Pericardium fibroblast (primary cell): ENCODE measurements around the gene PRMT1. TPM values are rescaled to one million over a fixed set of nuclear protein-coding genes. Genes with fewer than 3 reads are reported as not detected.

ENCODE experiments used
- total RNA-seq: library from RNA; depleted of rRNA; stranded (reverse); fragments of >200 nt; gene quantifications from 2 replicates; pipeline ENCODE4 v1.2.3, GENCODE V29; 2015

The PRMT1 gene
- total RNA-seq, result 165 and 173 TPM in 2 replicates

DNA sequence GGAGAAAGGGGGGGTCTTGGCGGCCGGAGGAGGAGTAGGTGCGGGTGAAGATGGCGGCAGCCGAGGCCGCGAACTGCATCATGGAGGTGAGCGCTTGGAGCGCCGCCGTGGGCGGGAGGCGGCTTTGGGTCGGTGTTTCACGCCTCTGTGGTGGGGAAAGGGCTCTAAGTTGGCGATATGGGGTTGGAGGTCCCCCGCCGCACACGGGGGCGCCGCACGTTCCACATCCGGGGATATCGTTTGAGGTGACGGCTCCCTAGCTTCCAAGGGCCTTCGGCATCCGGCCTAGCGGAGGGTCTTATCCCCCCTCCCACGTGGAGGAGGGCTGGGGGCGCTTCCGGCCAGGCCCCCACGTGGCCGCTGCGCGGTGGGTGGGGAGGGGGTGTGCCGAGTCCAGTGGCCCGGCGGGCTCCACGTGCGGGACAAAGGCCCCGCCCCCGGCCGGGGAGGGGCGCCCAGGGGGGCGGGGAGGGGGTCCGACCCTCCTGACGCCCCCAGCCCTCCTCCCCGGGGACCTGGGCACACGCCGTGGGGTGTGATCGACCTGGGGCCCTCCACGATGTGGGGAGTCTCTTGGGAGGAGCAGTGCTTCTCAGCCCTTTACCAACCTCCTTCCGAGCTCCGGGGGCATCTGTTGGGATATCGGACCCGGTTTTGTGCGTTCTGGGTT lies at the start of gene PRMT1:
Gene PRMT1, plus strand, starts transcription at position 41 of the 670 bp plus-strand sequence. Its CDS starts 10 bp downstream, at position 51.

DNA sequence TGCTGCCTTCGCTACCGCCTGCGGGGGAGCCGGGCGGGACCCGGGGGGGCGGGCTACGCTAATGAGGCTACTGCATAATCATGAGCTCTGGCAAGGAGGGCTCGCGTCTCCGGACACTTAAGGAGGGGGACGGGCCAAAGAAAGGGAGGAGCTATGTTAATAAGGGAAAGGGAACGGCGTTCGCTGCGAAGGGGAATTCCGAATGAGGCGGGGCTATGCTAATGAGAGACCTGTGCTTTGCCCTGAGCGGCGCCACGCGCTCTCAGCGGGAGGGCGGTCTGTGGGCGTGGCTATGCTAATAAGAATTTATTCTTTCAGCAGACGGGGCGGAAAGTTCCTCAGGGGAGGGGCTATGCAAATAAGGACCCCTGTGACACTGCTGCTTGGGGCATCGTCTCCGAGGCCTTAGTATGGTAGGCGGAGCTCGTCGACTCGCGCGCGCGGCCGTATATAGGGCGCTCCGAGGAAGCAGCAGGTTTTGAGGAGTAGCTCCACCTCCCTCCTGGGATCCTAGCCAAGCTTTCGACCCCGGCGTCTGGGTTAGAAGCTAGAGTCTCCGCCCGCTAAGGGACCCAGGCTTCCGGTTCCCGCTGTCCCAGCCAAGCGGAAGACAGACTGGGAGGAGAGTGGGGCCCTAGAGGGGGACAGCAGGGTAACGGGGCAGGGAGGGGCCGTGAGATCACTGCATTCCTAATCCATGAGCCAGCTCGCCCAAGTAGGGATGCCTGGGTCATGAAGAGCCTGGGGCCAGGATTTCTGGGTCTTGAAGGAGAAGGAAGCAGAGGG lies 36.8 kb upstream of the PRMT1 start, which contains the start of gene RRAS:
Gene RRAS, minus strand, starts transcription at position 31 of the 786 bp plus-strand sequence. CDS start 45 bp downstream, outside the sequence.

DNA sequence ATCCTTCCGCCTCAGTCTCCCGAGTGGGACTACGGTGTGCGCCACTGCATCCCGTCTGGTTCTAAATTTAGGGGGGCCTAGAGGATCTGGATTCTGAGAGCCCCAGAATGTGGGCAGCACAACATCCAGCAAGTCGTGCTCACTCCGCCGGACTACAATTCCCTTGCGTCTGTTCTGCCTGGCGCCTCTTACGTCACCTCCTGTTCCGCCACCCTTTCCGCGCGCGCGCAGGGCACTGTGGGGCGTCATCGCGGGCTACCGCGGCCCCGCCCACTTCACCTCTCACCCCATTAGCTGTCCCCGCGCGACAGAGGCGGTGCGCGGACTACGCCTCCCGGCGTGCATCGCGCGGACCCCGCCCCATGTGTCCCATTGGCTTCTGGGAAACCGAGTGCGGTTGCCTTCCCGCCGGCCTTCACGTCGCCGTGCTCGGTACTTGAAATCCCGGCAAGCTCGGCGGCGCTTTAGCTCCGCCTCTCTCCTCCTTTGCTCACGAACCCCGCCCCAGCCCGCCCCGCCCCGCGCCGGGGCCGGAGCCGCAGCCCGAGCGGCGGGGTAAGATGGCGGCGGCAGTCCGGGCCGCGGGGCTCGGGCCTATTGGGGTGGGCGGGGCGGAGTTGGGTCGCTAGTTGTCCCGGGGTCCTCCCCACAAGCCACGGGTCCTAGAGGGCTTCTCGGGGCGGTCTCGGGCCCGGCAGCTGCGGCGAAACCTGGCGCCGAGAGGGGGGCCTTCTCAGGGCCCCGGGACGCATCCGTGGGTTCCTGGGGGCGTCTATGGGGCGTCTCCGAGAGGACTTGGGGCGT lies 35.2 kb upstream of the PRMT1 start, which contains the start of gene SCAF1:
Gene SCAF1, plus strand, starts transcription at position 522 of the 804 bp plus-strand sequence. CDS start 2,818 bp downstream, outside the sequence.

DNA sequence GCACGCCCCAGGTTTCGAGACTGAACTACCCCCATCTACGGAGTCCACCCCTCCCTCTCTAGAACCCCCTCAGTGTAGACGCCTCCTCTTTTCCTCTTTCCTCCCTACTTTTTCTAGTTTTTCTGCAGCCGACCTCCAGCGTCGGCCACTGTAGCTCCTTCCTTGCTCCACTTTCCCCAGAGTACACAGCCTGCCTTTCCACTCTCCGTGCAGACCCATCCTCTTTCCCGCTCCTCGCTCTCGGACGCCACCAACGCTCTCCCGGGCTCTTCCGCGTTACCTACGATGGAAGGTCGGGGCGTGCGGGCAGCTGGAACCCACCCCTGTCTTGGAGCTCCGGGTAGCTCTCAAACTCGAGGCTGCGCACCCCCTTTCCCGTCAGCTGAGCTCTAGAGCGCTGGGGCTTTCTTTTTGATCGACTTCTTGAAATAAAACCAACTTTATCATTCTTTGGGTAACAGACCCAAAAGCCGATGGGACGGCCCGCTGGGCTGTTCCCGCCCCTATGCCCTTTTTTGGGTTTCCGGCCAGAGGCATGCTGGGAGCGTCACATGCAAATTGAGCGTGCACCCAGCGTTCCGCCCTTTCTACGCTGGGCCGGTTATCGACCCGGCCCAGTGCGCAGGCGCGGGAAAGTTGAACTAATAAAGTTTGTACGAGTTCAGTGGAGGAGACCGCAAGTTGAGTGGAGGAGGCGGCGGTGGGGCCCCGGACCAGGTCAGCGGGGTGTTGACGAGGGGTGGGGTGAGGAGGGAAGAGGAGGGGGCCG lies 11.5 kb upstream of the PRMT1 start, which contains the start of the genes BCL2L12 and IRF3:
Gene BCL2L12, plus strand, starts transcription at position 583 of the 769 bp plus-strand sequence. CDS start 760 bp downstream, outside the sequence.
Gene IRF3, minus strand, starts transcription at position 507 of the 769 bp plus-strand sequence. CDS start 1,019 bp downstream, outside the sequence.

DNA sequence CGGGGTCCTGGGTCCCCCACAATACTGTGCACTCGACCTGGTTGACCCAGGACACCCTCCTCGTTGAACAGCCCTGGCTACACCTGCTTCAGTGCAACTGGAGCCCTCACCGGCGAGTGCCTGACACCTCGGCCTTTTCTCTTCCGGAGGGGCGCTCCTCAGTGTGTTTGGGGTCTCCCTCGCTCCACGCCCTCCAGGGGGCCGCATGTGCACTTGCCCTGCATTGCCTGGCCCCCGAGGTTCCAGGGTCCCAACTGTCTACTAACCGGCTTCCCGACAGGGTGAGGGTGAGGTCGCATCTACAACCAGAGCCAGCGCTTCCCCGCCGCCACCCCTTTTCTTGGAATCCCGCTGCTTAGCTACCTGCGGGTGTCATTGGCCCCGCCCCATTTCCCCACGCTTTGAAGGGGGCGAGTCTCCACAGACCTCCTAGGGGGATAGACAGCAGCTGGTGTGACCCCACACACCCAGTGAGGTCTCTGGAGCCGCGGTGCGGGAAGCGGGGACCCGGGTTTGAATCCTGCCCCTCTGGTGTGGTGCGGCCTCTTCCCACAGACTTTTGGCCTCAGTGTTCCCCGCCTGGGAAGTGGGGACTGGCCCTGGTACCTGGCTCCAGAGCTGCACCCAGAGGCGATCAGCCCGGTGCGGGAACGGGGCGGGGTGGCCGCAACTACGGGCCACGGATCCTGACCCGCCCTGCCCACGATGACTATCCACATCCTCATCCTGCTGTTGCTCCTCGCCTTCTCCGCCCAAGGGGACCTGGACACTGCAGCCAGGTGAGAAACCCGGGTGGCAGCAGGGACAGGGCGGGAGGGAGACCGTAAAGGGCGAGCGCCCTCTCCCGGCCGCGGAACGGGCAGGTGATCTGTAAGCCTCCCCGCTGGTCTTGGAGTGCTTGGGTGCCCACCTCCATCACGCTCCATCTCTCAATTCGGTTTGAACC lies 12.3 kb downstream of the PRMT1 start, which contains the start of gene ADM5:
Gene ADM5, plus strand, starts transcription at position 462 of the 946 bp plus-strand sequence. Its CDS starts 244 bp downstream, at position 706.

DNA sequence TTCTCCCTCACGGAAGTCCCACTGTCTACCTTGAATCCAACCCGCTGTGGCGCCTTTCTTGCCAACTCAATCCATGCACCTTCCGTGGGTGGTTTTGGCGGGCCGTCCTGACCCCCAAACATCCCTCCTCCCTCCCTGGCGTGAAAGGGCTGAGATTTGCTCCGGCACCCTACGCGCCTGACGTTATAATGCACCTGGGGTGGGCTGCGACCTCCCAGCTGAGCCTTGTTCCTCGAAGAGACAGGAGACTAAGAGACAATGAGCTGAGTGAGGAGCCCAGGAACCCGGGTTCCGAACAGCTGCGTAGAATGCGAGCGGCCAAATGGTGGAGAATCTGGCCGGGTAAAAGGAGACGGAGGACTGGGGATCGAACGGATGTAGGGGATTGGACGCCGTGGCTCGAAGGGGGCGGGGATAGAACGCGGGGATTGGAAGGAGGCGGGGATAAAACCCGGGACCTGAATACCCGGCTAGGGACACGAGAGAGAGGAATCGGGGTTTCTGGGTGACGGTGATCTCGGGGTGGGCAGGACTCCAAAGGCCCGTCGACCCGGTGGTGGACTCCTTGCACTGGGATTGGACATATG lies 13.7 kb downstream of the PRMT1 start, which contains the start of gene CPT1C:
Gene CPT1C, plus strand, starts transcription at position 461 of the 587 bp plus-strand sequence. CDS start 1,137 bp downstream, outside the sequence.

Other genes with a start within 250 kb of the PRMT1 start
- gene SLC17A7, start 235.7 kb upstream of the PRMT1 start, total RNA-seq, result not detected in 2 replicates
- 52.9 and 75.9 TPM in 2 replicates for gene PIH1D1, start 225.5 kb upstream of the PRMT1 start, total RNA-seq
- gene ALDH16A1, start 224.0 kb upstream of the PRMT1 start, total RNA-seq, result 25.3 and 36.2 TPM in 2 replicates
- gene FLT3LG, start 203.1 kb upstream of the PRMT1 start, total RNA-seq, result 2.6 and 3.3 TPM in 2 replicates
- gene RPL13A, start 189.7 kb upstream of the PRMT1 start, total RNA-seq, result 4,979 and 5,980 TPM in 2 replicates
- gene RPS11, start 180.8 kb upstream of the PRMT1 start, total RNA-seq, result 4,757 and 6,131 TPM in 2 replicates
- gene FCGRT, start 164.6 kb upstream of the PRMT1 start, total RNA-seq, result 117 and 185 TPM in 2 replicates
- 161 and 237 TPM in 2 replicates for gene RCN3, start 149.3 kb upstream of the PRMT1 start, total RNA-seq
- 63.1 and 64.5 TPM in 2 replicates for gene NOSIP, start 96.7 kb upstream of the PRMT1 start, total RNA-seq
- gene PRRG2, start 96.0 kb upstream of the PRMT1 start, total RNA-seq, result 0.09 TPM in 1 of 2 replicates, not detected in the other
- gene PRR12, start 86.1 kb upstream of the PRMT1 start, total RNA-seq, result 6.9 and 8.0 TPM in 2 replicates
- 93.1 and 141 TPM in 2 replicates for gene RRAS, start 37.1 kb upstream of the PRMT1 start, total RNA-seq
- gene SCAF1, start 35.1 kb upstream of the PRMT1 start, total RNA-seq, result 31.8 and 47.6 TPM in 2 replicates
- gene IRF3, start 11.4 kb upstream of the PRMT1 start, total RNA-seq, result 33.0 and 39.3 TPM in 2 replicates
- 4.9 and 19.4 TPM in 2 replicates for gene BCL2L12, start 11.3 kb upstream of the PRMT1 start, total RNA-seq
- 0.12 and 0.26 TPM in 2 replicates for gene ADM5, start 12.3 kb downstream of the PRMT1 start, total RNA-seq
- 11.0 and 14.8 TPM in 2 replicates for gene CPT1C, start 13.8 kb downstream of the PRMT1 start, total RNA-seq
- gene TSKS, start 86.0 kb downstream of the PRMT1 start, total RNA-seq, result 0.47 and 3.6 TPM in 2 replicates
- 174 and 177 TPM in 2 replicates for gene AP2A1, start 89.7 kb downstream of the PRMT1 start, total RNA-seq
- gene FUZ, start 136.0 kb downstream of the PRMT1 start, total RNA-seq, result 12.3 and 24.7 TPM in 2 replicates
- 22.5 and 23.3 TPM in 2 replicates for gene MED25, start 141.0 kb downstream of the PRMT1 start, total RNA-seq
- 93.7 and 94.1 TPM in 2 replicates for gene PTOV1, start 173.9 kb downstream of the PRMT1 start, total RNA-seq
- 25.6 and 31.2 TPM in 2 replicates for gene PNKP, start 190.3 kb downstream of the PRMT1 start, total RNA-seq
- gene AKT1S1, start 200.1 kb downstream of the PRMT1 start, total RNA-seq, result 39.9 and 47.8 TPM in 2 replicates
- gene TBC1D17, start 200.4 kb downstream of the PRMT1 start, total RNA-seq, result 30.7 and 32.6 TPM in 2 replicates
- not detected in 2 replicates for gene IL4I1, start 219.6 kb downstream of the PRMT1 start, total RNA-seq